GM18520 (cell line): Measurements from ENCODE around the gene TMEM132D.
"Not testable (repeated sequence)": the region's sequence is repeated elsewhere in the genome, so short reads cannot be mapped to it uniquely, and the experiment has no call there.

Experiments
- ATAC-seq: cut with Tn5 transposase; IDR thresholded peaks from one replicate; pipeline ENCODE4 v1.9.1; 2021; ENCODE audit not compliant: unreplicated experiment

TMEM132D gene

GRCh38 chr12:129200576-129200975 is 703.2 kb downstream of the TMEM132D start:
- ATAC-seq = no peak

- ATAC-seq = no peak
Measured at GRCh38 chr12:129196927-129197326, 706.9 kb downstream of the TMEM132D start.

- ATAC-seq = no peak
Measured at GRCh38 chr12:129195081-129195480, 708.7 kb downstream of the TMEM132D start.

- ATAC-seq = no peak
Measured at GRCh38 chr12:129193263-129193871, 710.5 kb downstream of the TMEM132D start.

GRCh38 chr12:129190827-129191226 is 713.0 kb downstream of the TMEM132D start:
- ATAC-seq = no peak

- not testable (repeated sequence) for ATAC-seq
Measured at GRCh38 chr12:129189879-129190278, 713.9 kb downstream of the TMEM132D start.

GRCh38 chr12:129186952-129187351 is 716.9 kb downstream of the TMEM132D start:
- ATAC-seq = no peak

- ATAC-seq = no peak
Measured at GRCh38 chr12:129185855-129186254, 718.0 kb downstream of the TMEM132D start.

- ATAC-seq = no peak
Measured at GRCh38 chr12:129184127-129184928, 719.5 kb downstream of the TMEM132D start.

- ATAC-seq = no peak
Measured at GRCh38 chr12:129179941-129180553, 723.8 kb downstream of the TMEM132D start.

- ATAC-seq = no peak
Measured at GRCh38 chr12:129169928-129170327, 733.9 kb downstream of the TMEM132D start.

GRCh38 chr12:129163861-129164260 is 740.0 kb downstream of the TMEM132D start:
- no peak for ATAC-seq

GRCh38 chr12:129163461-129163860 is 740.4 kb downstream of the TMEM132D start:
- no peak for ATAC-seq

GRCh38 chr12:129162805-129163204 is 741.0 kb downstream of the TMEM132D start:
- ATAC-seq = no peak

GRCh38 chr12:129161511-129161910 is 742.3 kb downstream of the TMEM132D start:
- ATAC-seq = no peak

GRCh38 chr12:129160282-129160681 is 743.5 kb downstream of the TMEM132D start:
- ATAC-seq = no peak

GRCh38 chr12:129152351-129153104 is 751.3 kb downstream of the TMEM132D start:
- no peak for ATAC-seq

- no peak for ATAC-seq
Measured at GRCh38 chr12:129150721-129151120, 753.1 kb downstream of the TMEM132D start.

- ATAC-seq = no peak
Measured at GRCh38 chr12:129145381-129145780, 758.4 kb downstream of the TMEM132D start.

GRCh38 chr12:129138776-129139175 is 765.0 kb downstream of the TMEM132D start:
- no peak for ATAC-seq

GRCh38 chr12:129136694-129137325 is 767.0 kb downstream of the TMEM132D start:
- ATAC-seq = no peak
